Testis (tissue), 3 donors: Measurements from ENCODE around the gene KIAA1671. TPM values are rescaled to one million over a fixed set of nuclear protein-coding genes. Genes with fewer than 3 reads are reported as not detected.

Source experiments
- DNase-seq: peaks from one replicate; pipeline ENCODE4 v3.0.0-alpha.2; 2019
- H3K27ac ChIP-seq, 2 donors: fragments of 200-600 bp; sonication (generic); one replicate each; pipeline ENCODE4 v1.5.1; 2019
- H3K27me3 ChIP-seq: fragments of 200-600 bp; sonication (generic); one replicate; pipeline ENCODE4 v1.5.1; 2019
- H3K36me3 ChIP-seq: fragments of 200-600 bp; sonication (generic); one replicate; pipeline ENCODE4 v1.5.1; 2017; ENCODE audit warnings: low read depth; ENCODE audit errors: missing control alignments
- H3K4me1 ChIP-seq: fragments of 200-600 bp; sonication (generic); one replicate; pipeline ENCODE4 v1.5.1; 2019
- H3K4me3 ChIP-seq, 2 donors: fragments of 200-600 bp; sonication (generic); one replicate each; pipeline ENCODE4 v1.5.1; 2017 to 2019
- H3K9me3 ChIP-seq: fragments of 200-600 bp; sonication (generic); one replicate; pipeline ENCODE4 v1.5.1; 2017
- POLR2A ChIP-seq: fragments of 450-650 bp; IDR thresholded peaks from one replicate; pipeline ENCODE4 v1.6.1; 2017; ENCODE audit warnings: antibody characterized with exemption, mild to moderate bottlenecking, moderate library complexity
- WGBS, 2 donors: methylation state at CpG; one replicate each; pipeline ENCODE4 v1.1.5; 2018; 5-methylcytosine and 5-hydroxymethylcytosine counted together
- intact Hi-C: fragments of 100-400 bp; cut with DNase I; formaldehyde crosslinking; loops from one replicate; pipeline ENCODE4 v1.15.1; 2023; ENCODE audit warnings: low total_unique reads
- polyA plus RNA-seq: library from polyadenylated mRNA; stranded (reverse); fragments of 350-450 nt; fragmentation: Illumina TruSeq; extraction: RNeasy Lipid Tissue Mini Kit (QIAGEN cat#74804); gene quantifications from one replicate; pipeline ENCODE4 v1.2.3, GENCODE V29; 2014; ENCODE audit warnings: low read depth, low replicate concordance; ENCODE audit not compliant: insufficient read depth
- total RNA-seq, 2 donors: library from RNA; depleted of rRNA; stranded (reverse); fragments of >200 nt; gene quantifications; one replicate each; pipeline ENCODE4 v1.2.3, GENCODE V29; 2016
- TF ChIP-seq, protein P1 (sequence below), 3 experiments: fragments of 450-650 bp in 2 of 3; fragments of 200-600 bp in 1 of 3; sonication (generic) in 1 of 3; IDR thresholded peaks; one replicate each; pipeline ENCODE4 v1.5.1; 2016 to 2019; ENCODE audit warnings: antibody characterized with exemption in 3 of 3, mild to moderate bottlenecking in 2 of 3, moderate library complexity in 1 of 3

KIAA1671 gene
- total and polyA plus RNA-seq, 3 donors from 2014 or later: 16.8 to 28.6 (median 24.4) TPM

DNA sequence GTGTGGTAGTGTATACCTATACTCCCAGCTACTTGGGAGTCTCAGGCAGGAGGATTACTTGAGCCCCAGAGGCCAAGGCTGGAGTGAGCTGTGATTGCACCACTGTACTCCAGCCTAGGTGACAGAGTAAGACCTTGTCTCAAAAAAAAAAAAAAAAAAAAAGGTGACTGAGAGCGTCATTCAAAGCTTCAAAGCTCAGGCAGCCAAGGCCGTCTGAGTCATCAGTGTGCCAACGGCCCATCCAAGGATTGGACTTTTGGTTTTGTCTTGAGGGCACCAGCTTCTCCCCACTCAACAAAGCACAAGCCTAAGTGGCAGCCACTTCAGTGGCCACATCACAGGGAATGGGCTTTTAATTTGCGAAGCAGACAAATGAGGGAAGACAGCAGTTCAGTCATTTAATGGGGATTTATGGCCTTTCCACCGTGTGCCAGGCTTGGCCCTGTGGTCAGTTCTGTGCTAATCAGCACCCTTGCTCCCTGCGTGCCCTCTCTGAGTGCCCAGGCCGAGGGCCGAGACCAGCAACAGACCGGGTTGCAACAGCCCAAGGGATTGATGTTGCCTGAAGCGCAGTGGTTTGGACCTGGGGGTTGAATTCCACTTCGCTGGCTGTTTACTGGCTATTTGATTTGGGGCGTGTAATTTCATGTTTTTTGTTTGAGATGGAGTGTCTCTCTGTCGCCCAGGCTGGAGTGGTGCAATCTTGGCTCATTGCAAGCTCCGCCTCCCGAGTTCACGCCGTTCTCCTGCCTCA lies 216.9 kb downstream of the KIAA1671 start:
- intact Hi-C loops: no loop called here

DNA sequence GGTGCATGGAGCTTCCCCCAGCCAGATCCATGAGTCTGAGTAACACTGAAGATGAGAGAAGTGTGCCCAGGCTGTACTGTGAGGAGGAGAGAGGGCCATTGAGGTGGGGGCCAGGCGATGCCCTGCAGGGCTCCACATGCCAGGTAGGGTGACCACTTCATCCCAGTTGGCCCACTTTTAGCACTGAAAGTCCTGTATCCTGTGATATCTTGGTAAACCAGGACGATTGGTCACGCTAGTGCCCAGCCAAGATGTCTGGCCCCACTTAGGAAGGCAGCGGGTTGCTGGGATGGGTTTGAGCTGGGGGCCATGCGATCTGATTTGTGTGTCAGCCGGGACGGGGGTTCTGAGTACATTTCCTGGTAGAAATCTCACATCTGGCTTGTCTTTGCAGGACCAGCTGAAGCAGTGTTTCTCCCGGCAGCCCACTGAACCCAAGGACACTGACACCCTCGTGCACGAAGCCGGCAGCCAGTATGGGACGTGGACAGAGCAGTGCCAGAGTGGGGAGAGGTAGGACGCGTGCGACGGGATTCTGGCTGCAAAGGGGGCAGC lies 218.0 kb downstream of the KIAA1671 start:
- 87 to 92% methylated on average over 12 to 16 of the region's 16 CpGs for WGBS, 2 donors
- Histone ChIP-seq H3K9me3 (no peaks in the 10 kb centered on the region), H3K36me3 (no peaks in the 10 kb centered on the region), H3K27me3 (no peaks in the 10 kb centered on the region), H3K4me1 (no peaks in the 10 kb centered on the region), H3K27ac (no peak overlapping the region), H3K4me3 (no peak overlapping the region)
- intact Hi-C loops: no loop called here
- TF ChIP-seq POLR2A: no peak
- TF ChIP-seq, protein P1, sequence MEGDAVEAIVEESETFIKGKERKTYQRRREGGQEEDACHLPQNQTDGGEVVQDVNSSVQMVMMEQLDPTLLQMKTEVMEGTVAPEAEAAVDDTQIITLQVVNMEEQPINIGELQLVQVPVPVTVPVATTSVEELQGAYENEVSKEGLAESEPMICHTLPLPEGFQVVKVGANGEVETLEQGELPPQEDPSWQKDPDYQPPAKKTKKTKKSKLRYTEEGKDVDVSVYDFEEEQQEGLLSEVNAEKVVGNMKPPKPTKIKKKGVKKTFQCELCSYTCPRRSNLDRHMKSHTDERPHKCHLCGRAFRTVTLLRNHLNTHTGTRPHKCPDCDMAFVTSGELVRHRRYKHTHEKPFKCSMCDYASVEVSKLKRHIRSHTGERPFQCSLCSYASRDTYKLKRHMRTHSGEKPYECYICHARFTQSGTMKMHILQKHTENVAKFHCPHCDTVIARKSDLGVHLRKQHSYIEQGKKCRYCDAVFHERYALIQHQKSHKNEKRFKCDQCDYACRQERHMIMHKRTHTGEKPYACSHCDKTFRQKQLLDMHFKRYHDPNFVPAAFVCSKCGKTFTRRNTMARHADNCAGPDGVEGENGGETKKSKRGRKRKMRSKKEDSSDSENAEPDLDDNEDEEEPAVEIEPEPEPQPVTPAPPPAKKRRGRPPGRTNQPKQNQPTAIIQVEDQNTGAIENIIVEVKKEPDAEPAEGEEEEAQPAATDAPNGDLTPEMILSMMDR (IDR thresholded peaks at IDR 0.05): no peak
- no peak for DNase-seq

More for the DNA sequence above, 216.9 kb downstream of the KIAA1671 start:
- DNase-seq: no peak
- Histone ChIP-seq H3K27ac (no peak overlapping the region), H3K9me3 (no peaks in the 10 kb centered on the region), H3K27me3 (no peaks in the 10 kb centered on the region), H3K36me3 (no peaks in the 10 kb centered on the region), H3K4me1 (no peaks in the 10 kb centered on the region), H3K4me3 (no peak overlapping the region)
- WGBS, 2 donors: 90 to 92% methylated on average over 16 to 17 of the region's 17 CpGs
- TF ChIP-seq, protein P1 (IDR thresholded peaks at IDR 0.05): no peak
- TF ChIP-seq POLR2A: no peak

DNA sequence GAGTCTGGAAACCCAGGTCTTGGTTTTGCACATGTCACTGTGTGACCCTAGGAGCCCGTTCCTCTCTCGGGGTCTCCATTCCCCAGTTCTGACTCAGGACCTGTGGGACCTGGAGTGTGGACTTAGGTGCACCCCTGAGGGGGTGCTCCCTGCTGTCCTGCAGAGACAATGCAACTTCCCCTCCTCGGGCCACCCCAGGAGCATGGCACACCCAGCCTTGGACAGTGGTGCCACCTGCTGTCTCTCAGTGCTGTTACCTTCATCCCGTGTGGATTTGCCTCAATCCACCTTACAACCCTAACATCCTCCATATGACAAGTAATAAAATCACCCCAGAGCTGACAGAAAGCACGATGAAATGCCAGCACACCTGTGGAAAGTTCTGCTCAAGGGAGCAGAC lies 219.6 kb downstream of the KIAA1671 start:
- no peak overlapping the region for H3K27ac ChIP-seq
- peak; percentile 54 for DNase-seq
- H3K4me3 ChIP-seq: no peak overlapping the region
- H3K27me3 ChIP-seq: no peaks in the 10 kb centered on the region
- H3K36me3 ChIP-seq: no peaks in the 10 kb centered on the region
- intact Hi-C loops: no loop called here
- no peaks in the 10 kb centered on the region for H3K4me1 ChIP-seq
- H3K9me3 ChIP-seq: no peaks in the 10 kb centered on the region
- TF ChIP-seq, protein P1 (IDR thresholded peaks at IDR 0.05): peak; percentile 15 to 34 (median 24)
- TF ChIP-seq POLR2A: no peak
- WGBS, 2 donors: 60 to 76% methylated on average over 5 of the region's 5 CpGs

DNA sequence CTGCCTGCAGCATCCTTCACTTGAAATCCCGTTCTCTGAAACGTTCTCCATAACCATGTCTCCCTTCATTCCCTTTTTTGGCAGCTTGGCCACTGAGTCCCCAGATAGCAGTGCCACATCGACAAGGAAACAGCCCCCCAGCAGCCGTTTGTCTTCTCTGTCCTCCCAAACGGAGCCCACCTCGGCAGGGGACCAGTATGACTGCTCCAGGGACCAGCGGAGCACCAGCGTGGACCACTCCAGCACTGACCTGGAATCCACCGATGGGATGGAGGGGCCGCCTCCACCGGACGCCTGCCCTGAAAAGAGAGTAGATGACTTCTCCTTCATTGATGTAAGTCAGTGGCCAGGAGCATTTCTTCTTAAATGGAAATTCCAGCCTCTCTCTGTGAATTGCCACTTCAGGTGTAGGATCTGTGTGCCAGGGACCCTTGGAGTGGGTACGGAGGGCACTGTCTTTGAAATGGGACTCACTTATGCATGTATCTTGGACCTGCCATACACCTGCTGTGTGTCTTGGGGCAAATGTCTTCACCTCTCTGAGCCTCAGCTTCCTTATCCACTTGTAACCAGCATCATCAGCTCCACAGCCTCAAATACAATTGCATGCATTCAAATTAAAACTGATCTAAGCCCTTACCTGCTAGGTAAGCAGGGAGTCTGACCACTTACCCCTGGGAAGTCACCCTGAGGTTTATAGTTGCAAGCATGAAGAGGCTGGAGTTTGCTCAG lies 221.8 kb downstream of the KIAA1671 start:
- no peaks in the 10 kb centered on the region for H3K36me3 ChIP-seq
- WGBS, 2 donors: 93 to 94% methylated on average over 6 to 13 of the region's 13 CpGs
- DNase-seq: no peak

More for the DNA sequence above, 221.8 kb downstream of the KIAA1671 start:
- no peak overlapping the region for H3K27ac ChIP-seq
- no peaks in the 10 kb centered on the region for H3K27me3 ChIP-seq
- intact Hi-C loops: no loop called here
- H3K9me3 ChIP-seq: no peaks in the 10 kb centered on the region
- H3K4me1 ChIP-seq: no peaks in the 10 kb centered on the region
- H3K4me3 ChIP-seq: no peak overlapping the region
- TF ChIP-seq POLR2A: no peak
- TF ChIP-seq, protein P1 (IDR thresholded peaks at IDR 0.05): no peak
